ENCODE measurements around the gene NMNAT2. TPM values are rescaled to one million over a fixed set of nuclear protein-coding genes. Genes with fewer than 3 reads are reported as not detected.

The NMNAT2 gene
- total RNA-seq, 1 donor from 2014 or later = 0.49 TPM

GRCh38 chr1:183372586-183373230 is 45.5 kb downstream of the NMNAT2 start:
- H3K9ac ChIP-seq = no peak overlapping the region
- no peak overlapping the region for H3K4me2 ChIP-seq
- H3K36me3 ChIP-seq = no peaks in the 10 kb centered on the region
- no peaks in the 10 kb centered on the region for H3K27me3 ChIP-seq
- H3K4me1 ChIP-seq = no peaks in the 10 kb centered on the region
- no peaks in the 10 kb centered on the region for H3K79me2 ChIP-seq (ENCODE audit: low read depth)
- no peaks in the 10 kb centered on the region for H4K20me1 ChIP-seq (ENCODE audit: low read depth)
- no peak overlapping the region for H3K27ac Mint-ChIP-seq
- no peaks in the 10 kb centered on the region for H3K36me3 Mint-ChIP-seq
- no peaks in the 10 kb centered on the region for H3F3A ChIP-seq (ENCODE audit: low read depth)
- no peak overlapping the region for H3K4me3 Mint-ChIP-seq
- no peaks in the 10 kb centered on the region for H3K9me3 Mint-ChIP-seq
- no peak overlapping the region for H3K27ac ChIP-seq
- no peak overlapping the region for H2AFZ ChIP-seq (replicated peaks)
- H3K27me3 Mint-ChIP-seq (ENCODE audit: insufficient read depth, low read depth) = peaks cover 3% of the 10 kb centered on the region
- TF ChIP-seq EZH2 (IDR thresholded peaks at IDR 0.05) = no peak
- no peak for TF ChIP-seq CTCF (IDR thresholded peaks at IDR 0.05)
- no peak for TF ChIP-seq EZH2phosphoT487 (IDR thresholded peaks at IDR 0.05)
- no peak for DNase-seq (ENCODE audit: low spot score)
- no peaks in the 10 kb centered on the region for H3K9me3 ChIP-seq (ENCODE audit: low read depth)
- peaks cover 25% of the 10 kb centered on the region for H3K4me1 Mint-ChIP-seq
- H3K4me3 ChIP-seq = no peak overlapping the region

GRCh38 chr1:183370399-183371058 is 47.7 kb downstream of the NMNAT2 start:
- Histone ChIP-seq H3K36me3 (no peaks in the 10 kb centered on the region), H3F3A (ENCODE audit: low read depth) (no peaks in the 10 kb centered on the region), H3K4me3 (no peak overlapping the region), H3K79me2 (ENCODE audit: low read depth) (no peaks in the 10 kb centered on the region), H3K27ac (no peak overlapping the region), H3K27me3 (no peaks in the 10 kb centered on the region), H4K20me1 (ENCODE audit: low read depth) (no peaks in the 10 kb centered on the region), H3K4me2 (no peak overlapping the region), H2AFZ (replicated peaks) (no peak overlapping the region), H3K4me1 (no peaks in the 10 kb centered on the region), H3K9ac (no peak overlapping the region), H3K9me3 (ENCODE audit: low read depth) (no peaks in the 10 kb centered on the region)
- Mint-ChIP-seq H3K4me3 (no peak overlapping the region), H3K27ac (no peak overlapping the region), H3K4me1 (peaks cover 25% of the 10 kb centered on the region), H3K27me3 (ENCODE audit: insufficient read depth, low read depth) (peaks cover 3% of the 10 kb centered on the region), H3K9me3 (no peaks in the 10 kb centered on the region), H3K36me3 (no peaks in the 10 kb centered on the region)
- no peak for TF ChIP-seq EZH2phosphoT487 (IDR thresholded peaks at IDR 0.05)
- no peak for TF ChIP-seq EZH2 (IDR thresholded peaks at IDR 0.05)
- TF ChIP-seq CTCF (IDR thresholded peaks at IDR 0.05) = no peak
- no peak for DNase-seq (ENCODE audit: low spot score)

- H3K4me1 ChIP-seq = no peaks in the 10 kb centered on the region
- no peak overlapping the region for H2AFZ ChIP-seq (replicated peaks)
- no peaks in the 10 kb centered on the region for H3K36me3 ChIP-seq
- no peaks in the 10 kb centered on the region for H3K9me3 ChIP-seq (ENCODE audit: low read depth)
- H3K4me2 ChIP-seq = no peak overlapping the region
- H3K36me3 Mint-ChIP-seq = no peaks in the 10 kb centered on the region
- H3F3A ChIP-seq (ENCODE audit: low read depth) = no peaks in the 10 kb centered on the region
- no peaks in the 10 kb centered on the region for H3K79me2 ChIP-seq (ENCODE audit: low read depth)
- no peaks in the 10 kb centered on the region for H3K27me3 ChIP-seq
- H3K4me3 ChIP-seq = no peak overlapping the region
- TF ChIP-seq EZH2 (IDR thresholded peaks at IDR 0.05) (no peak), CTCF (IDR thresholded peaks at IDR 0.05) (peak; percentile 18), EZH2phosphoT487 (IDR thresholded peaks at IDR 0.05) (no peak)
- H4K20me1 ChIP-seq (ENCODE audit: low read depth) = no peaks in the 10 kb centered on the region
- H3K9ac ChIP-seq = no peak overlapping the region
- H3K27me3 Mint-ChIP-seq (ENCODE audit: insufficient read depth, low read depth) = peaks cover 3% of the 10 kb centered on the region
- no peaks in the 10 kb centered on the region for H3K9me3 Mint-ChIP-seq
- H3K4me1 Mint-ChIP-seq = peaks cover 25% of the 10 kb centered on the region
- H3K4me3 Mint-ChIP-seq = no peak overlapping the region
- no peak for DNase-seq (ENCODE audit: low spot score)
- H3K27ac Mint-ChIP-seq = no peak overlapping the region
- no peak overlapping the region for H3K27ac ChIP-seq
These were observed 49.7 kb downstream of the NMNAT2 start for GRCh38 chr1:183368213-183369108.
